GM19043 (cell line): Measurements from ENCODE around the gene MIA2.
"Not testable (repeated sequence)": the region's sequence is repeated elsewhere in the genome, so short reads cannot be mapped to it uniquely, and the experiment has no call there.

Experiments used
- ATAC-seq: cut with Tn5 transposase; IDR thresholded peaks from one replicate; pipeline ENCODE4 v1.9.1; 2021; ENCODE audit warnings: low read depth; ENCODE audit not compliant: unreplicated experiment

MIA2 gene

GRCh38 chr14:39319381-39319780, 85.7 kb downstream of the MIA2 start:
- no peak for ATAC-seq

- no peak for ATAC-seq
Observed at GRCh38 chr14:39320318-39320717, 86.6 kb downstream of the MIA2 start.

- ATAC-seq, result no peak
Observed at GRCh38 chr14:39322807-39323206, 89.1 kb downstream of the MIA2 start.

GRCh38 chr14:39324097-39324496, 90.4 kb downstream of the MIA2 start:
- no peak for ATAC-seq

GRCh38 chr14:39339003-39339402, 105.3 kb downstream of the MIA2 start:
- no peak for ATAC-seq

GRCh38 chr14:39341126-39341525, 107.4 kb downstream of the MIA2 start:
- ATAC-seq, result not testable (repeated sequence)

- ATAC-seq, result no peak
Observed at GRCh38 chr14:39342768-39343167, 109.1 kb downstream of the MIA2 start.

GRCh38 chr14:39343614-39344013, 109.9 kb downstream of the MIA2 start:
- ATAC-seq, result no peak

GRCh38 chr14:39350866-39351265, 117.2 kb downstream of the MIA2 start:
- no peak for ATAC-seq

GRCh38 chr14:39351708-39352107, 118.0 kb downstream of the MIA2 start:
- ATAC-seq, result no peak

- ATAC-seq, result not testable (repeated sequence)
Observed at GRCh38 chr14:39359069-39359468, 125.4 kb downstream of the MIA2 start.

- no peak for ATAC-seq
Observed at GRCh38 chr14:39360316-39360715, 126.6 kb downstream of the MIA2 start.

- ATAC-seq, result not testable (repeated sequence)
Observed at GRCh38 chr14:39361556-39361955, 127.8 kb downstream of the MIA2 start.

- no peak for ATAC-seq
Observed at GRCh38 chr14:39364509-39364908, 130.8 kb downstream of the MIA2 start.

GRCh38 chr14:39365354-39365753, 131.6 kb downstream of the MIA2 start:
- no peak for ATAC-seq

GRCh38 chr14:39366460-39367386, 133.0 kb downstream of the MIA2 start:
- no peak for ATAC-seq

- ATAC-seq, result no peak
Observed at GRCh38 chr14:39367387-39367751, 133.7 kb downstream of the MIA2 start.

GRCh38 chr14:39368261-39368959, 134.7 kb downstream of the MIA2 start:
- ATAC-seq, result no peak

- ATAC-seq, result no peak
Observed at GRCh38 chr14:39369029-39369428, 135.3 kb downstream of the MIA2 start.

GRCh38 chr14:39370415-39370814, 136.7 kb downstream of the MIA2 start:
- no peak for ATAC-seq

- no peak for ATAC-seq
Observed at GRCh38 chr14:39372656-39373055, 138.9 kb downstream of the MIA2 start.

GRCh38 chr14:39374851-39375250, 141.1 kb downstream of the MIA2 start:
- no peak for ATAC-seq
